Endothelial cell of umbilical vein (primary cell): Measurements from ENCODE around the gene PIGT. TPM values are rescaled to one million over a fixed set of nuclear protein-coding genes. Genes with fewer than 3 reads are reported as not detected.

ENCODE experiments used
- BruUV-seq: library from RNA; stranded (reverse); fragments of 400-500 nt; replicated peaks from 2 replicates; lab custom pipeline; 2021; lab: Mats Ljungman, UMichigan
- CTCF ChIA-PET: fragments of 300-600, 350-600 bp; sonication (Branson Sonifier 250); formaldehyde crosslinking; loops from one replicate; lab custom pipeline; 2021; ENCODE audit warnings: antibody characterized with exemption, inconsistent platforms; lab: Charles Lee
- POLR2A ChIA-PET: fragments of 300-600, 350-600 bp; sonication (Branson Sonifier 250); formaldehyde crosslinking; loops from one replicate; lab custom pipeline; 2021; ENCODE audit warnings: antibody characterized with exemption, inconsistent platforms; lab: Charles Lee
- DNase-seq: peaks from one replicate; pipeline ENCODE4 v3.0.0-alpha.2; 2011; ENCODE audit warnings: low read depth, low spot score
- FAIRE-seq: peaks from 2 replicates; lab custom pipeline; 2011; peaks lifted over from hg19 to GRCh38; lab: Jason Lieb, UNC
- H2AFZ ChIP-seq: 2 replicates; pipeline ENCODE4 v1.6.0; 2012; ENCODE audit warnings: low read depth, low read length, control low read depth, inconsistent platforms
- H3K27ac ChIP-seq: 2 replicates; pipeline ENCODE4 v1.5.1; 2011; ENCODE audit warnings: low read depth, mild to moderate bottlenecking, control low read depth, low read length, moderate library complexity; ENCODE audit not compliant: insufficient read depth
- H3K27me3 ChIP-seq, 2 experiments: 2 replicates each; pipeline versions ENCODE4 v1.6.0 to v1.6.1; 2011; ENCODE audit warnings: low read length in 2 of 2, mixed read lengths in 1 of 2; ENCODE audit not compliant: control insufficient read depth in 2 of 2, insufficient read depth in 2 of 2
- H3K36me3 ChIP-seq, 2 experiments: 2 replicates in 1 of 2; 3 replicates in 1 of 2; pipeline ENCODE4 v1.5.1; 2011; ENCODE audit warnings: low read length in 2 of 2, mild to moderate bottlenecking in 1 of 2, moderate library complexity in 1 of 2; ENCODE audit not compliant: control insufficient read depth in 2 of 2, insufficient read depth in 2 of 2; ENCODE audit errors: extremely low read depth in 1 of 2
- H3K4me1 ChIP-seq: 3 replicates; pipeline ENCODE4 v1.5.1; 2011; ENCODE audit warnings: mild to moderate bottlenecking, low read length; ENCODE audit not compliant: control insufficient read depth, insufficient read depth; ENCODE audit errors: extremely low read depth
- H3K4me2 ChIP-seq: 2 replicates; pipeline ENCODE4 v1.6.1; 2011; ENCODE audit warnings: low read length, control low read depth, mixed read lengths; ENCODE audit not compliant: insufficient read depth
- H3K4me3 ChIP-seq, 3 experiments: fragments of 200-600 bp in 1 of 3; sonication (generic), shearing (Covaris generic) in 1 of 3; replicated peaks in 1 of 3; 2 replicates each; pipeline ENCODE4 v1.5.1; 2011 to 2016; ENCODE audit warnings: control low read depth in 3 of 3, low read length in 3 of 3, mild to moderate bottlenecking in 2 of 3, inconsistent platforms in 1 of 3, low read depth in 1 of 3, moderate library complexity in 1 of 3; ENCODE audit not compliant: insufficient read depth in 1 of 3
- H3K79me2 ChIP-seq: 2 replicates; pipeline ENCODE4 v1.6.0; 2012; ENCODE audit warnings: low read length, inconsistent platforms; ENCODE audit not compliant: control insufficient read depth, insufficient read depth
- H3K9ac ChIP-seq: replicated peaks from 2 replicates; pipeline ENCODE3; 2011; ENCODE audit warnings: low read length, control low read depth; ENCODE audit not compliant: insufficient read depth; ENCODE audit errors: extremely low read depth
- H3K9me1 ChIP-seq: replicated peaks from 3 replicates; pipeline ENCODE4 v1.6.0; 2011; ENCODE audit warnings: mild to moderate bottlenecking, low read length; ENCODE audit not compliant: control insufficient read depth, insufficient read depth; ENCODE audit errors: extremely low read depth
- H3K9me3 ChIP-seq: replicated peaks from 2 replicates; pipeline ENCODE4 v1.5.1; 2012; ENCODE audit warnings: low read length, inconsistent platforms; ENCODE audit not compliant: control insufficient read depth, insufficient read depth
- H4K20me1 ChIP-seq: replicated peaks from 2 replicates; pipeline ENCODE3; 2011; ENCODE audit warnings: mild to moderate bottlenecking, low read length; ENCODE audit not compliant: control insufficient read depth, insufficient read depth; ENCODE audit errors: extremely low read depth
- CTCF ChIP-seq, 2 donors: IDR thresholded peaks; 1 replicate in 1 of 2; 2 replicates in 1 of 2; pipeline ENCODE4 v1.5.1; 2011; ENCODE audit warnings: low read length in 2 of 2, mild to moderate bottlenecking in 2 of 2, moderate library complexity in 2 of 2, control low read depth in 1 of 2, inconsistent platforms in 1 of 2, low read depth in 1 of 2; ENCODE audit not compliant: insufficient read depth in 1 of 2; ENCODE audit errors: extremely low read depth in 1 of 2
- EZH2 ChIP-seq: IDR thresholded peaks from 2 replicates; pipeline ENCODE4 v1.6.1; 2012; ENCODE audit warnings: borderline replicate concordance, low read depth, mild to moderate bottlenecking, moderate library complexity, low read length, inconsistent platforms; ENCODE audit not compliant: severe bottlenecking
- FOS ChIP-seq: IDR thresholded peaks from 2 replicates; pipeline ENCODE4 v1.6.1; 2011; ENCODE audit warnings: mild to moderate bottlenecking, low read length, moderate library complexity, borderline replicate concordance; ENCODE audit not compliant: insufficient read depth
- GATA2 ChIP-seq: IDR thresholded peaks from 2 replicates; pipeline ENCODE4 v1.7.0; 2011; ENCODE audit warnings: low read depth, mild to moderate bottlenecking, moderate library complexity, mixed read lengths, low read length; ENCODE audit not compliant: insufficient read length, insufficient read depth
- JUN ChIP-seq: IDR thresholded peaks from 2 replicates; pipeline ENCODE4 v1.6.1; 2011; ENCODE audit warnings: borderline replicate concordance, low read depth; ENCODE audit not compliant: insufficient read length, insufficient read depth
- MAX ChIP-seq: IDR thresholded peaks from 2 replicates; pipeline ENCODE4 v1.6.1; 2011; ENCODE audit not compliant: insufficient read depth, insufficient read length
- MYC ChIP-seq: IDR thresholded peaks from one replicate; pipeline ENCODE4 v1.6.1; 2011; ENCODE audit warnings: mild to moderate bottlenecking, low read depth, low read length
- POLR2A ChIP-seq: IDR thresholded peaks from 2 replicates; pipeline ENCODE4 v1.6.1; 2012; ENCODE audit warnings: low read depth, mild to moderate bottlenecking, control low read depth, low read length
- POLR2AphosphoS5 ChIP-seq: IDR thresholded peaks from 2 replicates; pipeline ENCODE4 v1.6.1; 2012; ENCODE audit warnings: low read depth, mild to moderate bottlenecking, control low read depth, low read length, moderate library complexity; ENCODE audit not compliant: insufficient read depth
- dilution Hi-C: fragments of 300-500 bp; cut with MboI; formaldehyde crosslinking; loops from one replicate; pipeline ENCODE4 v1.15.0; 2019; ENCODE audit warnings: low sequenced_read_pairs; ENCODE audit not compliant: extremely low pct_ligation_motif_present
- intact Hi-C: fragments of 100-400 bp; cut with micrococcal nuclease; formaldehyde crosslinking; loops from one replicate; pipeline ENCODE4 v1.10.0; 2022
- polyA plus RNA-seq, 4 experiments: library from polyadenylated mRNA; depleted of rRNA in 3 of 4; stranded (reverse) in 3 of 4; unstranded in 1 of 4; fragments of >200 nt; gene quantifications; 2 replicates each; pipeline versions ENCODE4 v1.2.1 to v1.2.3, GENCODE V29; 2011 to 2012; ENCODE audit warnings: missing spikeins in 1 of 4
- total RNA-seq: library from RNA; stranded (reverse); gene quantifications from 2 replicates; pipeline ENCODE4 v1.2.3, GENCODE V29; 2021

Gene PIGT
- total and polyA plus RNA-seq, 2 donors (not counting 3 experiments of a cell fraction or from before 2014, with no cell fraction given) = 96.8 to 143 TPM

GRCh38 chr20:45404438-45404837, 11.5 kb upstream of the PIGT start:
- dilution Hi-C loops = no loop called here
- ChIA-PET POLR2A (no interaction called here), CTCF (interaction anchor here (1.2 to 2.7 kb wide), 4 partner anchors 11 to 93 kb away, joined by 3 to 11 read pairs (median 4); partner anchors contain the start of gene PIGT)
- H3K9me1 ChIP-seq = no peaks in the 10 kb centered on the region
- H3K4me1 ChIP-seq = peaks cover 3% of the 10 kb centered on the region
- H2AFZ ChIP-seq = no peak overlapping the region
- H3K4me3 ChIP-seq = no peak overlapping the region
- no peak overlapping the region for H3K9ac ChIP-seq
- H3K36me3 ChIP-seq = no peaks in the 10 kb centered on the region
- H3K9me3 ChIP-seq = no peaks in the 10 kb centered on the region
- FAIRE-seq = no peak
- no peak overlapping the region for H3K4me2 ChIP-seq
- no peak overlapping the region for H3K27ac ChIP-seq
- TF ChIP-seq CTCF (IDR thresholded peaks at IDR 0.05; ENCODE audit: extremely low read depth in 1 of 2, insufficient read depth in 1 of 2, low read depth in 1 of 2, low read length in 2 of 2) = no peak
- no peak for TF ChIP-seq MYC
- no peak for TF ChIP-seq MAX
- no peak for TF ChIP-seq JUN
- TF ChIP-seq POLR2A = no peak
- TF ChIP-seq GATA2 = no peak
- TF ChIP-seq FOS = no peak
- no peak for TF ChIP-seq POLR2AphosphoS5
- TF ChIP-seq EZH2 = no peak
- intact Hi-C loops = no loop called here
- peaks cover 6% of the 10 kb centered on the region in 2 experiments for H3K27me3 ChIP-seq
- no peaks in the 10 kb centered on the region for H3K79me2 ChIP-seq
- no peak for DNase-seq
- no TSS peak for BruUV-seq
- H4K20me1 ChIP-seq = no peaks in the 10 kb centered on the region
